HL-60 (cell line): ENCODE data around the gene QRFPR.

Source experiments
- DNase-seq, 2 experiments: peaks; one replicate each; pipeline ENCODE4 v3.0.0-alpha.2; 2010 to 2020; ENCODE audit warnings: low read depth in 1 of 2, low spot score in 1 of 2
- H3K27ac ChIP-seq: fragments of 250-450 bp; sonication (Bioruptor Pico); replicated peaks from 2 replicates; pipeline ENCODE4 v1.5.1; 2020; ENCODE audit warnings: mild to moderate bottlenecking, moderate library complexity
- H3K27me3 ChIP-seq: fragments of 250-450 bp; sonication (Bioruptor Pico); 2 replicates; pipeline ENCODE4 v1.5.1; 2021; ENCODE audit warnings: mild to moderate bottlenecking, moderate library complexity; ENCODE audit not compliant: insufficient read depth, poor library complexity, severe bottlenecking
- H3K4me3 ChIP-seq: replicated peaks from 2 replicates; pipeline ENCODE4 v1.5.1; 2011; ENCODE audit warnings: mild to moderate bottlenecking, control low read depth, low read length; ENCODE audit not compliant: insufficient read depth
- CTCF ChIP-seq: IDR thresholded peaks from one replicate; pipeline ENCODE4 v1.5.1; 2011; ENCODE audit warnings: low read length, control low read depth, inconsistent platforms; ENCODE audit not compliant: insufficient read depth
- GABPA ChIP-seq: IDR thresholded peaks from 2 replicates; pipeline ENCODE4 v1.6.1; 2012; ENCODE audit warnings: low read depth
- POLR2AphosphoS5 ChIP-seq: IDR thresholded peaks from 2 replicates; pipeline ENCODE4 v1.6.1; 2012; ENCODE audit warnings: low read depth
- REST ChIP-seq: IDR thresholded peaks from 2 replicates; pipeline ENCODE4 v1.6.1; 2012; ENCODE audit warnings: low read depth; ENCODE audit not compliant: insufficient replicate concordance
- SPI1 ChIP-seq: IDR thresholded peaks from 2 replicates; pipeline ENCODE4 v1.6.1; 2012; ENCODE audit warnings: low read depth, mild to moderate bottlenecking, borderline replicate concordance

The QRFPR gene

GRCh38 chr4:121376097-121376496 is 4.7 kb downstream of the QRFPR start:
- H3K4me3 ChIP-seq: no peak overlapping the region
- DNase-seq: no peak
- H3K27me3 ChIP-seq: peaks cover 32% of the 10 kb centered on the region
- no peak for TF ChIP-seq GABPA
- no peak for TF ChIP-seq SPI1
- no peak for TF ChIP-seq REST
- TF ChIP-seq POLR2AphosphoS5: no peak
- no peak for TF ChIP-seq CTCF
- no peak overlapping the region for H3K27ac ChIP-seq

GRCh38 chr4:121375262-121375661 is 5.6 kb downstream of the QRFPR start:
- DNase-seq: no peak
- no peak for TF ChIP-seq CTCF
- TF ChIP-seq POLR2AphosphoS5: no peak
- no peak for TF ChIP-seq SPI1
- TF ChIP-seq GABPA: no peak
- TF ChIP-seq REST: no peak
- H3K27ac ChIP-seq: no peak overlapping the region
- peaks cover 24% of the 10 kb centered on the region for H3K27me3 ChIP-seq
- H3K4me3 ChIP-seq: no peak overlapping the region

- H3K4me3 ChIP-seq: no peak overlapping the region
- H3K27ac ChIP-seq: no peak overlapping the region
- no peak for DNase-seq
- peaks cover 9% of the 10 kb centered on the region for H3K27me3 ChIP-seq
- TF ChIP-seq SPI1 (no peak), CTCF (no peak), POLR2AphosphoS5 (no peak), REST (no peak), GABPA (no peak)
Observed at GRCh38 chr4:121373841-121374240, 7.0 kb downstream of the QRFPR start.
